ENCODE results near the gene HLCS. TPM values are rescaled to one million over a fixed set of nuclear protein-coding genes. Genes with fewer than 3 reads are reported as not detected.

The HLCS gene
- total RNA-seq, 1 experiment from 2014 or later, result 55.9 TPM

GRCh38 chr21:36803816-36804439 lies 162.5 kb downstream of the HLCS start:
- no peaks in the 10 kb centered on the region for H3K9me2 ChIP-seq (replicated peaks; ENCODE audit: insufficient read depth, low read length)
- no peaks in the 10 kb centered on the region for H3K79me2 ChIP-seq (ENCODE audit: low read length)
- H3K4me3 ChIP-seq (ENCODE audit: low read length), result no peak overlapping the region
- H2AFZ ChIP-seq (ENCODE audit: low read length), result no peak overlapping the region
- H3K4me1 ChIP-seq (ENCODE audit: low read length), result peaks cover 5% of the 10 kb centered on the region
- H4K20me1 ChIP-seq (ENCODE audit: insufficient read depth, low read depth, low read length), result no peaks in the 10 kb centered on the region
- H3K27ac ChIP-seq (ENCODE audit: low read length), result no peak overlapping the region
- H3K9ac ChIP-seq (ENCODE audit: low read length), result no peak overlapping the region
- no peak overlapping the region for H3K4me2 ChIP-seq (ENCODE audit: low read depth, low read length, poor library complexity, severe bottlenecking)
- H3K27me3 ChIP-seq (ENCODE audit: low read length), result no peaks in the 10 kb centered on the region
- no peaks in the 10 kb centered on the region for H3K36me3 ChIP-seq (ENCODE audit: insufficient read depth, low read length)
- peaks cover 2% of the 10 kb centered on the region; the same call in 1 of the 2 replicates for H3K9me3 ChIP-seq (ENCODE audit: low read length)
- DNase-seq, result no peak

DNA sequence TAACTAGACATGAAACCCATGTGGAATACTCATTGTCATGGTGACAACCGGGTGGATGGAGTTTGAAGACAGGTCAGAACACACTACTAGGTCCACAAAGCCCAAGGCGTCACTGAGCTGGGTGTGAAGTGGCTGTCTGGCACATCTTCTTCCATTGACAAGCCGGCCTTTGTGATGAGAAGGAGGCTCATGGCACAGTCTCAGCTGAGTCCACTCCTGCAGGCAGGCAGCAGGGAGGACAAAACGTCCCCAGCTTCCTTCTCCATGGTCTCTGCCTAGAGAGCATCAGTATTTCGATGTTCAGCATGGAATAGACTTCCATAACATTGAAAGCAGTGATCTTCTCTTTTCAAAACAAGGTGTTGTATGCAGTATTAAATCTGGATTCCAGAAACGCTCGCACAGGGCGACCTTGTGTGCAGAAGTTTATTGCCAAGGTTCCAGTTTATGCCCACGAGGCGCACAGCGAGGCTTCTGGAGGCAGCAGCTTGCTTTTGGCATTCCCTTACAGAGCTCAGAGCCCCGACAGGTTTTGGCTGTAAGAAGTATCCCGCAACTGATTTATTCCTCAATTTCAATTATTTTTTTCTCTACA lies 163.3 kb downstream of the HLCS start:
- Histone ChIP-seq H3K4me2 (ENCODE audit: low read depth, low read length, poor library complexity, severe bottlenecking) (no peak overlapping the region), H3K79me2 (ENCODE audit: low read length) (no peaks in the 10 kb centered on the region), H3K4me1 (ENCODE audit: low read length) (peaks cover under 1% of the 10 kb centered on the region; the same call in 1 of the 2 replicates), H4K20me1 (ENCODE audit: insufficient read depth, low read depth, low read length) (no peaks in the 10 kb centered on the region), H3K27me3 (ENCODE audit: low read length) (no peaks in the 10 kb centered on the region), H3K9ac (ENCODE audit: low read length) (no peak overlapping the region), H3K9me3 (ENCODE audit: low read length) (peaks cover 8% of the 10 kb centered on the region; the same call in 1 of the 2 replicates), H3K27ac (ENCODE audit: low read length) (no peak overlapping the region), H2AFZ (ENCODE audit: low read length) (no peak overlapping the region), H3K4me3 (ENCODE audit: low read length) (no peak overlapping the region), H3K9me2 (replicated peaks; ENCODE audit: insufficient read depth, low read length) (no peaks in the 10 kb centered on the region), H3K36me3 (ENCODE audit: insufficient read depth, low read length) (no peaks in the 10 kb centered on the region)
- no peak for DNase-seq

DNA sequence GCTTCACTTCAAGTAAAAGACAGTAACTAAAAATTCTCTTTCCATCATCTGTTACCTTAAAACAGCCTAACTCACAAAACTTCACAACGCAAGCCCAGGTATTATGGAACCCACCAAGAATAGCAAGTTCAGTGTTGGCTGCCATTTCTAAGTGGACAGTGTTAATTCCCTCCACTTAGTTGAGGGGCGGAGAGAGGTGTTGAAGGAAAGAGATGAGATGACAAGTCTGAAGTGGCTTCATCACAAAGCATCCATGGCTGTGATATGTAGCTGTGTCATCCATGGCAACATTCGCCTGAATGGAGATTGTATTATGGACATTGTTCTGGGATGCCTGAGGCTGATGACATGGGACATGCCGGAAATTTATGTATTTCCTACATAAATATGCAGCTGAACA lies 165.7 kb downstream of the HLCS start:
- H3K79me2 ChIP-seq (ENCODE audit: low read length), result no peaks in the 10 kb centered on the region
- no peaks in the 10 kb centered on the region for H3K36me3 ChIP-seq (ENCODE audit: insufficient read depth, low read length)
- H3K4me1 ChIP-seq (ENCODE audit: low read length), result no peaks in the 10 kb centered on the region
- H3K9ac ChIP-seq (ENCODE audit: low read length), result no peak overlapping the region
- no peak overlapping the region for H2AFZ ChIP-seq (ENCODE audit: low read length)
- no peak for DNase-seq
- peaks cover 16% of the 10 kb centered on the region for H3K9me3 ChIP-seq (ENCODE audit: low read length)
- H3K27ac ChIP-seq (ENCODE audit: low read length), result no peak overlapping the region
- no peaks in the 10 kb centered on the region for H3K9me2 ChIP-seq (replicated peaks; ENCODE audit: insufficient read depth, low read length)
- H4K20me1 ChIP-seq (ENCODE audit: insufficient read depth, low read depth, low read length), result no peaks in the 10 kb centered on the region
- no peak overlapping the region for H3K4me2 ChIP-seq (ENCODE audit: low read depth, low read length, poor library complexity, severe bottlenecking)
- no peaks in the 10 kb centered on the region for H3K27me3 ChIP-seq (ENCODE audit: low read length)
- H3K4me3 ChIP-seq (ENCODE audit: low read length), result no peak overlapping the region

GRCh38 chr21:36799869-36800268 lies 166.6 kb downstream of the HLCS start:
- H2AFZ ChIP-seq (ENCODE audit: low read length), result no peak overlapping the region
- no peak overlapping the region for H3K4me2 ChIP-seq (ENCODE audit: low read depth, low read length, poor library complexity, severe bottlenecking)

GRCh38 chr21:36798491-36798890 lies 168.0 kb downstream of the HLCS start:
- H3K27me3 ChIP-seq (ENCODE audit: low read length), result no peaks in the 10 kb centered on the region
- peaks cover 21% of the 10 kb centered on the region for H3K9me3 ChIP-seq (ENCODE audit: low read length)
- H3K9ac ChIP-seq (ENCODE audit: low read length), result no peak overlapping the region
- H3K4me2 ChIP-seq (ENCODE audit: low read depth, low read length, poor library complexity, severe bottlenecking), result no peak overlapping the region
- H3K27ac ChIP-seq (ENCODE audit: low read length), result no peak overlapping the region
- H3K9me2 ChIP-seq (replicated peaks; ENCODE audit: insufficient read depth, low read length), result no peaks in the 10 kb centered on the region
- no peaks in the 10 kb centered on the region for H3K79me2 ChIP-seq (ENCODE audit: low read length)
- H3K4me1 ChIP-seq (ENCODE audit: low read length), result no peaks in the 10 kb centered on the region
- DNase-seq, result no peak
- no peak overlapping the region for H3K4me3 ChIP-seq (ENCODE audit: low read length)
- no peak overlapping the region for H2AFZ ChIP-seq (ENCODE audit: low read length)
- no peaks in the 10 kb centered on the region for H4K20me1 ChIP-seq (ENCODE audit: insufficient read depth, low read depth, low read length)
- H3K36me3 ChIP-seq (ENCODE audit: insufficient read depth, low read length), result no peaks in the 10 kb centered on the region

More at GRCh38 chr21:36799869-36800268, 166.6 kb downstream of the HLCS start:
- no peaks in the 10 kb centered on the region for H3K79me2 ChIP-seq (ENCODE audit: low read length)
- no peaks in the 10 kb centered on the region for H3K36me3 ChIP-seq (ENCODE audit: insufficient read depth, low read length)
- H4K20me1 ChIP-seq (ENCODE audit: insufficient read depth, low read depth, low read length), result no peaks in the 10 kb centered on the region
- H3K9me2 ChIP-seq (replicated peaks; ENCODE audit: insufficient read depth, low read length), result no peaks in the 10 kb centered on the region
- no peak overlapping the region for H3K4me3 ChIP-seq (ENCODE audit: low read length)
- no peak for DNase-seq
- no peak overlapping the region for H3K27ac ChIP-seq (ENCODE audit: low read length)
- peaks cover 21% of the 10 kb centered on the region for H3K9me3 ChIP-seq (ENCODE audit: low read length)
- H3K27me3 ChIP-seq (ENCODE audit: low read length), result no peaks in the 10 kb centered on the region
- no peaks in the 10 kb centered on the region for H3K4me1 ChIP-seq (ENCODE audit: low read length)
- no peak overlapping the region for H3K9ac ChIP-seq (ENCODE audit: low read length)

- Histone ChIP-seq H3K36me3 (ENCODE audit: insufficient read depth, low read length) (no peaks in the 10 kb centered on the region), H3K27me3 (ENCODE audit: low read length) (no peaks in the 10 kb centered on the region), H2AFZ (ENCODE audit: low read length) (no peak overlapping the region), H3K9ac (ENCODE audit: low read length) (no peak overlapping the region), H3K4me3 (ENCODE audit: low read length) (no peak overlapping the region), H3K4me1 (ENCODE audit: low read length) (no peaks in the 10 kb centered on the region; the same call in 1 of the 2 replicates), H3K27ac (ENCODE audit: low read length) (no peak overlapping the region), H3K9me2 (replicated peaks; ENCODE audit: insufficient read depth, low read length) (no peaks in the 10 kb centered on the region), H3K4me2 (ENCODE audit: low read depth, low read length, poor library complexity, severe bottlenecking) (no peak overlapping the region), H3K9me3 (ENCODE audit: low read length) (peaks cover 21% of the 10 kb centered on the region), H4K20me1 (ENCODE audit: insufficient read depth, low read depth, low read length) (0 out of 2 replicates have a peak, but pooled peaks cover 4% of the 10 kb centered on the region), H3K79me2 (ENCODE audit: low read length) (no peaks in the 10 kb centered on the region)
- DNase-seq, result no peak
Measured at GRCh38 chr21:36796070-36796469, 170.4 kb downstream of the HLCS start.

DNA sequence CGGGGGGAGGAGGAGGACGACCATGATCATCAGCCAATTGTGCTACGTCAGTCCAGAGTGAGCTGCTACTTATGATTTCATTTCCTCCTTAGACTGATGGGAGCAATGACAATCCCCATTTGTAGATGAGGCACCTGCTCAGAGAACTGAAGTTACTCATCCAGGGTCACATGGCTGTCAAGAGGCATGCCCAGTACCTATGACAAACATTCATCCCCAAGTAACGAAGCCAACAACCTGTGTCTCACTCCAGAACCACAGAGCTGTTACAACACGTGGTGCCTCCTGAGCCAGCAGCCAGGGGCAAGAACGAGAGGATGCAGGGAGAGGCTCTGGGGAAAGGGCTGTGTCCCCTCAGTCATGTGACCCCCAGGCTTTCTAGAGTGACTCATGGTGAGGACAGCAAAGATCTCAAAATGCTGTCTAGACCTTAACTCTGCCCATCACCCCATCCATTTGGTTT lies 173.9 kb downstream of the HLCS start:
- Histone ChIP-seq H4K20me1 (ENCODE audit: insufficient read depth, low read depth, low read length) (0 out of 2 replicates have a peak, but pooled peaks cover 4% of the 10 kb centered on the region), H2AFZ (ENCODE audit: low read length) (no peak overlapping the region), H3K36me3 (ENCODE audit: insufficient read depth, low read length) (no peaks in the 10 kb centered on the region), H3K4me2 (ENCODE audit: low read depth, low read length, poor library complexity, severe bottlenecking) (no peak overlapping the region), H3K4me1 (ENCODE audit: low read length) (no peaks in the 10 kb centered on the region; the same call in 1 of the 2 replicates), H3K9ac (ENCODE audit: low read length) (no peak overlapping the region), H3K9me3 (ENCODE audit: low read length) (peaks cover 13% of the 10 kb centered on the region), H3K9me2 (replicated peaks; ENCODE audit: insufficient read depth, low read length) (no peaks in the 10 kb centered on the region), H3K79me2 (ENCODE audit: low read length) (no peaks in the 10 kb centered on the region), H3K4me3 (ENCODE audit: low read length) (no peak overlapping the region), H3K27ac (ENCODE audit: low read length) (no peak overlapping the region), H3K27me3 (ENCODE audit: low read length) (no peaks in the 10 kb centered on the region)
- no peak for DNase-seq

- Histone ChIP-seq H3K4me1 (ENCODE audit: low read length) (no peaks in the 10 kb centered on the region; the same call in 1 of the 2 replicates), H3K4me3 (ENCODE audit: low read length) (no peak overlapping the region), H3K36me3 (ENCODE audit: insufficient read depth, low read length) (no peaks in the 10 kb centered on the region), H3K27ac (ENCODE audit: low read length) (no peak overlapping the region), H3K9me2 (replicated peaks; ENCODE audit: insufficient read depth, low read length) (no peaks in the 10 kb centered on the region), H3K9ac (ENCODE audit: low read length) (no peak overlapping the region), H3K27me3 (ENCODE audit: low read length) (no peaks in the 10 kb centered on the region), H2AFZ (ENCODE audit: low read length) (no peak overlapping the region), H3K4me2 (ENCODE audit: low read depth, low read length, poor library complexity, severe bottlenecking) (no peak overlapping the region), H4K20me1 (ENCODE audit: insufficient read depth, low read depth, low read length) (0 out of 2 replicates have a peak, but pooled peaks cover 4% of the 10 kb centered on the region), H3K79me2 (ENCODE audit: low read length) (no peaks in the 10 kb centered on the region), H3K9me3 (ENCODE audit: low read length) (peaks cover 13% of the 10 kb centered on the region)
- DNase-seq, result no peak
Measured at GRCh38 chr21:36791695-36792470, 174.6 kb downstream of the HLCS start.
